Activated naive CD4-positive, alpha-beta T cell treated with anti-CD3 and anti-CD28 coated beads, Interleukin-2, amount 10 ng/mL, durations not matched to agents 5 hours and 36 hours (primary cell): ENCODE measurements around the gene ABI3BP. TPM values are rescaled to one million over a fixed set of nuclear protein-coding genes. Genes with fewer than 3 reads are reported as not detected.

Source experiments
- total RNA-seq, 2 experiments: library from RNA; stranded (reverse); gene quantifications; one replicate each; pipeline ENCODE4 v1.2.3, GENCODE V29; 2021

The ABI3BP gene
- total RNA-seq = not detected

GRCh38 chr3:100993309-100993708 is at the start of gene ABI3BP:
Gene ABI3BP (minus strand): TSS chr3:100993421. CDS start chr3:100993384, 37 bp downstream.

DNA sequence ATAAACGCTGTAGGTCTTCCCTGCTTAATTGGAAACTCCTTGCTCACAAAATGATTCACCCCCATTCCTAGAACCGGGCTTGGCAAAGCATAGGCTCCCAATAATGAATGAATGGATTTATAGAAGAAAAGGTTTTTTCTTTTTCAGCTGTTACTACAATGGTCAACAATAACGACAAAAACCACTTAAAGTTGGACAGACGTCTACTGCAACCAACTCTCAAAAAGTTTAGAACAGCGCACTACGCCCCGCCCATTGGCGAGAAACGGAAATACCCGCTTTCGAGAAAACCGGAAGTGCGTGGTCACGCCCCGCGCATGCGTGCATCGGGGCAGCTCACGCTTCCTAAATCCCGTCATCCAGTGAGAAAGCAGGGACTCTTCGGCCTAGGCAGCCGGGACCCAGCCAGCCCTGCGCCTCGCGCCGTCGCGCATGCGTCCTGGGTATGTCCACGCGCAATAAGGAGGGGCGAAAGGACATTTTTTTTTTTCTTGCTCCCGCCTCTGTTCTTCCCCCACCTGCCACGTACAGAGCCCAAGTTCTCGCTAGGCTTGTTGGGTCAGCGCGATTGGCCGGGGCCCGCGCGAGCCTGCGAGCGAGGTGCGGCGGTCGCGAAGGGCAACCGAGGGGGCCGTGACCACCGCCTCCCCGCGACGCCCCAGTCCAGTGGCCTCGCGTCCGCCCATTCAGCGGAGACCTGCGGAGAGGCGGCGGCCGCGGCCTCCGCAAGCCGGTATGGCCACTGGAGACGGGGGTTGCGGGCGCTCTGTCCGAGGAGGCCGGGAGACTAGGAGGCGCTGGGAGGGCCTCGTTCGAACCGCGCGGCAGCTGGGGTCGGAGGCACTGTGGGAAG is 284.0 kb downstream of the ABI3BP start, which contains the start of gene TFG:
TFG (plus strand) TSS at position 506 of the 853 bp plus-strand sequence. CDS start 4,192 bp downstream, outside the sequence.

